GM23338 (cell line): ENCODE data around the gene F13A1.

Experiments
- CREB1 ChIP-seq: fragments of 250-450 bp; sonication (Bioruptor Pico); IDR thresholded peaks from 2 replicates; pipeline ENCODE4 v1.5.0; 2020; ENCODE audit warnings: low read depth, mild to moderate bottlenecking, moderate library complexity
- EZH2 ChIP-seq: fragments of 200-600 bp; sonication (generic); IDR thresholded peaks from one replicate; pipeline ENCODE4 v1.8.0; 2017; ENCODE audit warnings: antibody characterized with exemption, mild to moderate bottlenecking, low read depth; ENCODE audit not compliant: unreplicated experiment
- EZH2phosphoT487 ChIP-seq: fragments of 200-600 bp; sonication (generic); IDR thresholded peaks from one replicate; pipeline ENCODE4 v1.8.1; 2018; ENCODE audit warnings: antibody characterized with exemption; ENCODE audit not compliant: unreplicated experiment
- JUNB ChIP-seq: IDR thresholded peaks from one replicate; pipeline ENCODE4 v1.6.1; 2016; ENCODE audit warnings: antibody characterized with exemption; ENCODE audit not compliant: unreplicated experiment
- NANOG ChIP-seq: IDR thresholded peaks from 2 replicates; pipeline ENCODE4 v1.6.1; 2016; ENCODE audit warnings: antibody characterized with exemption, borderline replicate concordance
- POLR2AphosphoS5 ChIP-seq: IDR thresholded peaks from 2 replicates; pipeline ENCODE4 v1.6.1; 2016; ENCODE audit warnings: antibody characterized with exemption, low read depth
- STAT1 ChIP-seq: IDR thresholded peaks from one replicate; pipeline ENCODE4 v1.6.1; 2016; ENCODE audit warnings: antibody characterized with exemption; ENCODE audit not compliant: unreplicated experiment
- ZNF331 ChIP-seq: fragments of 250-450 bp; sonication (Bioruptor Pico); IDR thresholded peaks from 2 replicates; pipeline ENCODE4 v1.5.0; 2020; ENCODE audit warnings: low read depth, mild to moderate bottlenecking, moderate library complexity
- TF ChIP-seq, protein P1 (sequence below), 2 experiments: fragments of 200-600 bp in 1 of 2; sonication (generic) in 1 of 2; conservative IDR thresholded peaks; 2 replicates each; pipeline versions ENCODE4 v1.5.1 to v1.6.1; 2016 to 2017; ENCODE audit warnings: antibody characterized with exemption in 2 of 2, low read depth in 2 of 2, mild to moderate bottlenecking in 2 of 2, moderate library complexity in 1 of 2
- TF ChIP-seq, protein P2 (sequence below): IDR thresholded peaks from one replicate; pipeline ENCODE4 v1.6.1; 2018; ENCODE audit warnings: antibody characterized with exemption; ENCODE audit not compliant: unreplicated experiment
- TF ChIP-seq, protein P3 (sequence below): IDR thresholded peaks from 2 replicates; pipeline ENCODE4 v1.6.1; 2016; ENCODE audit warnings: antibody characterized with exemption

DNA sequence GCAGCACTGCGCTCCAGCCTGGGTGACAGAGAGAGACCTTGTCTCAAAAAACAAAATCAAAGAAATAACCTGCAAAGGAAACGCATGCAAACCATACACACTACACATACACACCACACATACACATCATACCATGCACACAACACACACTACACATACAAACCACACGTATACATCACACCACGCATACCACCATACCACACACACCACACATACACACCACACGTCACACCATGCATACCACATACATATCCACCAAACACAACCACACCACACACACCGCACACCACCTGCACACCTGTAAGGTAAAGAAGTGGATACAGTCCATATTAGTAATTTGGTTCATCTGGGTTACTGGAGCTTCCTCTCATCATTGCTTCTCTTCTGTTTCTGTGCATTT is 32.3 kb upstream of the F13A1 start:
- TF ChIP-seq, protein P1, sequence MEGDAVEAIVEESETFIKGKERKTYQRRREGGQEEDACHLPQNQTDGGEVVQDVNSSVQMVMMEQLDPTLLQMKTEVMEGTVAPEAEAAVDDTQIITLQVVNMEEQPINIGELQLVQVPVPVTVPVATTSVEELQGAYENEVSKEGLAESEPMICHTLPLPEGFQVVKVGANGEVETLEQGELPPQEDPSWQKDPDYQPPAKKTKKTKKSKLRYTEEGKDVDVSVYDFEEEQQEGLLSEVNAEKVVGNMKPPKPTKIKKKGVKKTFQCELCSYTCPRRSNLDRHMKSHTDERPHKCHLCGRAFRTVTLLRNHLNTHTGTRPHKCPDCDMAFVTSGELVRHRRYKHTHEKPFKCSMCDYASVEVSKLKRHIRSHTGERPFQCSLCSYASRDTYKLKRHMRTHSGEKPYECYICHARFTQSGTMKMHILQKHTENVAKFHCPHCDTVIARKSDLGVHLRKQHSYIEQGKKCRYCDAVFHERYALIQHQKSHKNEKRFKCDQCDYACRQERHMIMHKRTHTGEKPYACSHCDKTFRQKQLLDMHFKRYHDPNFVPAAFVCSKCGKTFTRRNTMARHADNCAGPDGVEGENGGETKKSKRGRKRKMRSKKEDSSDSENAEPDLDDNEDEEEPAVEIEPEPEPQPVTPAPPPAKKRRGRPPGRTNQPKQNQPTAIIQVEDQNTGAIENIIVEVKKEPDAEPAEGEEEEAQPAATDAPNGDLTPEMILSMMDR (conservative IDR thresholded peaks at IDR 0.05; ENCODE audit: low read depth in 2 of 2), result no peak
- TF ChIP-seq EZH2, result no peak
- no peak for TF ChIP-seq POLR2AphosphoS5
- no peak for TF ChIP-seq NANOG
- no peak for TF ChIP-seq JUNB
- no peak for TF ChIP-seq EZH2phosphoT487
- TF ChIP-seq ZNF331 (CRISPR knock-in tag), result no peak
- TF ChIP-seq, protein P2, sequence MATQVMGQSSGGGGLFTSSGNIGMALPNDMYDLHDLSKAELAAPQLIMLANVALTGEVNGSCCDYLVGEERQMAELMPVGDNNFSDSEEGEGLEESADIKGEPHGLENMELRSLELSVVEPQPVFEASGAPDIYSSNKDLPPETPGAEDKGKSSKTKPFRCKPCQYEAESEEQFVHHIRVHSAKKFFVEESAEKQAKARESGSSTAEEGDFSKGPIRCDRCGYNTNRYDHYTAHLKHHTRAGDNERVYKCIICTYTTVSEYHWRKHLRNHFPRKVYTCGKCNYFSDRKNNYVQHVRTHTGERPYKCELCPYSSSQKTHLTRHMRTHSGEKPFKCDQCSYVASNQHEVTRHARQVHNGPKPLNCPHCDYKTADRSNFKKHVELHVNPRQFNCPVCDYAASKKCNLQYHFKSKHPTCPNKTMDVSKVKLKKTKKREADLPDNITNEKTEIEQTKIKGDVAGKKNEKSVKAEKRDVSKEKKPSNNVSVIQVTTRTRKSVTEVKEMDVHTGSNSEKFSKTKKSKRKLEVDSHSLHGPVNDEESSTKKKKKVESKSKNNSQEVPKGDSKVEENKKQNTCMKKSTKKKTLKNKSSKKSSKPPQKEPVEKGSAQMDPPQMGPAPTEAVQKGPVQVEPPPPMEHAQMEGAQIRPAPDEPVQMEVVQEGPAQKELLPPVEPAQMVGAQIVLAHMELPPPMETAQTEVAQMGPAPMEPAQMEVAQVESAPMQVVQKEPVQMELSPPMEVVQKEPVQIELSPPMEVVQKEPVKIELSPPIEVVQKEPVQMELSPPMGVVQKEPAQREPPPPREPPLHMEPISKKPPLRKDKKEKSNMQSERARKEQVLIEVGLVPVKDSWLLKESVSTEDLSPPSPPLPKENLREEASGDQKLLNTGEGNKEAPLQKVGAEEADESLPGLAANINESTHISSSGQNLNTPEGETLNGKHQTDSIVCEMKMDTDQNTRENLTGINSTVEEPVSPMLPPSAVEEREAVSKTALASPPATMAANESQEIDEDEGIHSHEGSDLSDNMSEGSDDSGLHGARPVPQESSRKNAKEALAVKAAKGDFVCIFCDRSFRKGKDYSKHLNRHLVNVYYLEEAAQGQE, result no peak
- TF ChIP-seq CREB1 (CRISPR knock-in tag), result no peak
- TF ChIP-seq, protein P3, sequence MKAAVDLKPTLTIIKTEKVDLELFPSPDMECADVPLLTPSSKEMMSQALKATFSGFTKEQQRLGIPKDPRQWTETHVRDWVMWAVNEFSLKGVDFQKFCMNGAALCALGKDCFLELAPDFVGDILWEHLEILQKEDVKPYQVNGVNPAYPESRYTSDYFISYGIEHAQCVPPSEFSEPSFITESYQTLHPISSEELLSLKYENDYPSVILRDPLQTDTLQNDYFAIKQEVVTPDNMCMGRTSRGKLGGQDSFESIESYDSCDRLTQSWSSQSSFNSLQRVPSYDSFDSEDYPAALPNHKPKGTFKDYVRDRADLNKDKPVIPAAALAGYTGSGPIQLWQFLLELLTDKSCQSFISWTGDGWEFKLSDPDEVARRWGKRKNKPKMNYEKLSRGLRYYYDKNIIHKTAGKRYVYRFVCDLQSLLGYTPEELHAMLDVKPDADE, result no peak
- TF ChIP-seq STAT1, result no peak
